Neural progenitor cell (in vitro differentiated cells): ENCODE measurements around the gene WDR1. TPM values are rescaled to one million over a fixed set of nuclear protein-coding genes. Genes with fewer than 3 reads are reported as not detected.

Experiments
- DNase-seq: peaks from one replicate; pipeline ENCODE4 v3.0.0-alpha.2; 2016; ENCODE audit warnings: low spot score
- H2AFZ ChIP-seq: fragments of 200-600 bp; sonication (generic); replicated peaks from 2 replicates; pipeline ENCODE4 v1.6.1; 2016; ENCODE audit warnings: antibody characterized with exemption
- H3F3A ChIP-seq: fragments of 200-600 bp; sonication (generic); 2 replicates; pipeline ENCODE4 v1.6.1; 2016; ENCODE audit warnings: antibody characterized with exemption, low read depth
- H3K27ac ChIP-seq: fragments of 200-600 bp; sonication (generic); 2 replicates; pipeline ENCODE4 v1.5.1; 2016; ENCODE audit warnings: mild to moderate bottlenecking
- H3K27me3 ChIP-seq: fragments of 200-600 bp; sonication (generic); 2 replicates; pipeline ENCODE4 v1.6.1; 2016; ENCODE audit warnings: mild to moderate bottlenecking, moderate library complexity
- H3K36me3 ChIP-seq: fragments of 200-600 bp; sonication (generic); 2 replicates; pipeline ENCODE4 v1.5.1; 2016
- H3K4me1 ChIP-seq: fragments of 200-600 bp; sonication (generic); 2 replicates; pipeline ENCODE4 v1.6.1; 2016; ENCODE audit warnings: mixed run types
- H3K4me2 ChIP-seq: fragments of 200-600 bp; sonication (generic); 2 replicates; pipeline ENCODE4 v1.6.1; 2016
- H3K4me3 ChIP-seq: fragments of 200-600 bp; sonication (generic); 2 replicates; pipeline ENCODE4 v1.5.1; 2016
- H3K79me2 ChIP-seq: fragments of 200-600 bp; sonication (generic); 2 replicates; pipeline ENCODE4 v1.6.1; 2016; ENCODE audit warnings: low read depth
- H3K9ac ChIP-seq: fragments of 200-600 bp; sonication (generic); 2 replicates; pipeline ENCODE4 v1.6.1; 2016
- H3K9me3 ChIP-seq: fragments of 200-600 bp; sonication (generic); 2 replicates; pipeline ENCODE4 v1.5.1; 2016; ENCODE audit warnings: low read depth
- H4K20me1 ChIP-seq: fragments of 200-600 bp; sonication (generic); 2 replicates; pipeline ENCODE4 v1.6.1; 2016; ENCODE audit warnings: low read depth
- H3K27ac Mint-ChIP-seq: 3 replicates; pipeline ENCODE4 v1.8.0; 2021; ENCODE audit warnings: mixed read lengths
- H3K27me3 Mint-ChIP-seq: 2 replicates; pipeline ENCODE4 v1.8.0; 2022; ENCODE audit warnings: low read depth, mild to moderate bottlenecking, inconsistent platforms, moderate library complexity, mixed read lengths; ENCODE audit not compliant: insufficient read depth
- H3K36me3 Mint-ChIP-seq: 3 replicates; pipeline ENCODE4 v1.8.0; 2021; ENCODE audit warnings: mixed read lengths
- H3K4me1 Mint-ChIP-seq: 3 replicates; pipeline ENCODE4 v1.8.0; 2021; ENCODE audit warnings: mixed read lengths
- H3K4me3 Mint-ChIP-seq: 3 replicates; pipeline ENCODE4 v1.8.0; 2021; ENCODE audit warnings: mild to moderate bottlenecking, moderate library complexity, mixed read lengths
- H3K9me3 Mint-ChIP-seq: 3 replicates; pipeline ENCODE4 v1.8.0; 2020; ENCODE audit warnings: mixed read lengths
- CTCF ChIP-seq: fragments of 200-600 bp; sonication (generic); IDR thresholded peaks from 2 replicates; pipeline ENCODE4 v1.5.1; 2017; ENCODE audit warnings: antibody characterized with exemption, mild to moderate bottlenecking
- EZH2 ChIP-seq: fragments of 200-600 bp; sonication (generic); IDR thresholded peaks from 2 replicates; pipeline ENCODE4 v1.6.1; 2017; ENCODE audit warnings: antibody characterized with exemption, mild to moderate bottlenecking, moderate library complexity
- EZH2phosphoT487 ChIP-seq: fragments of 200-600 bp; sonication (generic); IDR thresholded peaks from 2 replicates; pipeline ENCODE4 v1.6.1; 2017; ENCODE audit warnings: antibody characterized with exemption
- total RNA-seq: library from RNA; depleted of rRNA; stranded (reverse); fragments of >200 nt; gene quantifications from 2 replicates; pipeline ENCODE4 v1.2.3, GENCODE V29; 2015; ENCODE audit warnings: low replicate concordance

WDR1 gene
- total RNA-seq, 1 donor from 2014 or later = 83.1 TPM

- H3K27ac Mint-ChIP-seq = no peak overlapping the region
- Histone ChIP-seq H3F3A (peaks cover 5% of the 10 kb centered on the region), H4K20me1 (peaks cover 69% of the 10 kb centered on the region), H3K27me3 (no peaks in the 10 kb centered on the region), H3K36me3 (no peaks in the 10 kb centered on the region), H3K9me3 (no peaks in the 10 kb centered on the region), H3K4me3 (no peak overlapping the region), H3K4me1 (peaks cover 18% of the 10 kb centered on the region), H3K4me2 (no peak overlapping the region), H3K27ac (no peak overlapping the region), H3K9ac (no peak overlapping the region), H3K79me2 (peaks cover 82% of the 10 kb centered on the region), H2AFZ (no peak overlapping the region)
- no peaks in the 10 kb centered on the region for H3K27me3 Mint-ChIP-seq
- peaks cover 30% of the 10 kb centered on the region for H3K36me3 Mint-ChIP-seq
- DNase-seq = no peak
- H3K4me1 Mint-ChIP-seq = peaks cover 26% of the 10 kb centered on the region
- no peaks in the 10 kb centered on the region for H3K9me3 Mint-ChIP-seq
- TF ChIP-seq EZH2phosphoT487 = no peak
- no peak for TF ChIP-seq EZH2
- no peak for TF ChIP-seq CTCF
- no peak overlapping the region for H3K4me3 Mint-ChIP-seq
These were observed 21.8 kb downstream of the WDR1 start for GRCh38 chr4:10094841-10095240.

GRCh38 chr4:10093801-10094552 is 22.6 kb downstream of the WDR1 start:
- H3K79me2 ChIP-seq = peaks cover 82% of the 10 kb centered on the region
- no peaks in the 10 kb centered on the region for H3K36me3 ChIP-seq

GRCh38 chr4:10093271-10093621 is 23.4 kb downstream of the WDR1 start:
- no peak overlapping the region for H3K4me3 Mint-ChIP-seq
- no peaks in the 10 kb centered on the region for H3K9me3 ChIP-seq
- H3K4me1 ChIP-seq = peaks cover 16% of the 10 kb centered on the region
- H2AFZ ChIP-seq = no peak overlapping the region
- H3K27ac Mint-ChIP-seq = no peak overlapping the region
- no peak for DNase-seq
- no peak overlapping the region for H3K4me2 ChIP-seq
- no peak for TF ChIP-seq EZH2phosphoT487
- TF ChIP-seq CTCF = no peak
- TF ChIP-seq EZH2 = no peak
- peaks cover 80% of the 10 kb centered on the region for H3K79me2 ChIP-seq
- H3K36me3 ChIP-seq = no peaks in the 10 kb centered on the region
- no peak overlapping the region for H3K27ac ChIP-seq
- no peaks in the 10 kb centered on the region for H3K27me3 Mint-ChIP-seq
- no peaks in the 10 kb centered on the region for H3K9me3 Mint-ChIP-seq
- no peaks in the 10 kb centered on the region for H3K27me3 ChIP-seq
- H3K9ac ChIP-seq = no peak overlapping the region
- peaks cover 56% of the 10 kb centered on the region for H4K20me1 ChIP-seq
- no peak overlapping the region for H3K4me3 ChIP-seq
- H3K36me3 Mint-ChIP-seq = peaks cover 31% of the 10 kb centered on the region
- H3K4me1 Mint-ChIP-seq = peaks cover 21% of the 10 kb centered on the region
- H3F3A ChIP-seq = no peaks in the 10 kb centered on the region

More at GRCh38 chr4:10093801-10094552, 22.6 kb downstream of the WDR1 start:
- Histone ChIP-seq H3K4me2 (no peak overlapping the region), H2AFZ (no peak overlapping the region), H3K4me1 (peaks cover 16% of the 10 kb centered on the region), H3K4me3 (no peak overlapping the region), H3K27ac (no peak overlapping the region), H3K9ac (no peak overlapping the region), H4K20me1 (peaks cover 63% of the 10 kb centered on the region), H3K9me3 (no peaks in the 10 kb centered on the region), H3K27me3 (no peaks in the 10 kb centered on the region), H3F3A (no peaks in the 10 kb centered on the region)
- H3K4me1 Mint-ChIP-seq = peaks cover 21% of the 10 kb centered on the region
- DNase-seq = no peak
- no peak overlapping the region for H3K4me3 Mint-ChIP-seq
- H3K9me3 Mint-ChIP-seq = no peaks in the 10 kb centered on the region
- peaks cover 30% of the 10 kb centered on the region for H3K36me3 Mint-ChIP-seq
- H3K27me3 Mint-ChIP-seq = no peaks in the 10 kb centered on the region
- H3K27ac Mint-ChIP-seq = no peak overlapping the region
- TF ChIP-seq CTCF = no peak
